ENCODE measurements around the gene NEK6.

Gene NEK6

DNA sequence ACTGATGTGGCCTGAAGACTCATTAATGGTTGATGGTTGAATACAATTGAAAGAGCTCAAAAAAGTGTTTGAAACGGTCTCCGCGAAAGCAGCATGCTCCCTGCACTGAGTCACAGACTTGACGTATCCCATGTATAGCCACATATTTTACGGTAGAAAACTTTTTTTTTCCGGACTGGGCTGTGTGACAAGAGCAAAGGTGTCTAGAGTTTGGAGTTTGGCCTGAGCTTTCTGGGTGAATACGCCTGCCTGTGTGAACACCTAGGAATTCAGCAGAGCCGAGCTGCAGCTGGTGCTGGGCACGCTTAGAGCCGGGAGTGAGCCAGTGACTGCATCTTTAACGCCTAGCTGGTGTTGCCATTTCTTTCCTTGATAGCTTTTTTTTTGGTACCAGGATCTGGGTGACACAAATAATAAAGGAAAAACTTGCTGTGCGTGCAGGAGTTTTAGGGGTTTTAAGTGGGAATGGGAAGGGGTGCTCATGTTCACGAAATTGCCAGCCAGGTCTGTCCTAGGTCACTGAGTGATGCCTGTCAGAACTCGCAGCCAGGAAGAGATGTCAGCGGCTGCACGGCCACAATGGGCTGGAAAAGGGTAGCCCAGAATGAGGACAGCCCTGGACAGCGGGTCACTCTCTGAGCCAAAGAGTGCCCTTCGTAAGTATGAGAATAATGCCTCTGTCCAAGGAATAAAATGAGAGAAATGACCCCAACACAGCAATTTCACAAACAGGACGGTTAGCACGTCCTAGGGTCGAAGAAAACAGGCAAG is 105.8 kb downstream of the NEK6 start:
- Histone ChIP-seq H3K27me3 (ENCODE audit: insufficient read depth, low read length) (no peaks in the 10 kb centered on the region), H3K36me3 (ENCODE audit: insufficient read depth, low read length) (no peaks in the 10 kb centered on the region; the same call in 1 of the 2 replicates), H3K4me3 (ENCODE audit: low read length) (no peak overlapping the region), H3K9me3 (ENCODE audit: insufficient read depth, low read depth, low read length) (no peaks in the 10 kb centered on the region), H3K9ac (ENCODE audit: low read depth, low read length) (no peak overlapping the region), H3K4me1 (ENCODE audit: insufficient read depth, low read length) (no peaks in the 10 kb centered on the region), H3K27ac (ENCODE audit: low read depth, low read length) (no peak overlapping the region)
- 92% methylated on average over 21 of the region's 21 CpGs for WGBS

DNA sequence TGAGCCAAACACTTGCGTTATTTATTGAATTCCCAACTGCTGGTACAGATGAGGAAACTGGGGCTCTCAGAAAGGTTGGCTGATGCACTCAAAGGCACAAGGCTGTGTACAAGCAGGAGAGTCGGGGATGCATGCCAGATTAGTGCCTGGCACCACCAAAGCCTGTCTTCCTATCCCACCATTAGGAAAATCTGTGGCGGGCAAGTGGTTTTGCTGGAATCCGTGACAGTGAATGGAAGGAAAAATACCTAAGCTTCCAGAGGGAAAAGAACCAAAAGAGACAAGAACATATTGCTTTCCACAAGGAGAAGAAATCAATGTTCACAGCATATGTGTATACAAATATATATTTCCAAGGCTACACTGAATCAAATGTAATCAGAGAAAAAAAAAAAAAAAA is 106.4 kb downstream of the NEK6 start:
- no peaks in the 10 kb centered on the region for H3K27me3 ChIP-seq (ENCODE audit: insufficient read depth, low read length)
- no peak overlapping the region for H3K27ac ChIP-seq (ENCODE audit: low read depth, low read length)
- 97% methylated on average over 3 of the region's 4 CpGs for WGBS
- no peaks in the 10 kb centered on the region for H3K4me1 ChIP-seq (ENCODE audit: insufficient read depth, low read length)
- H3K36me3 ChIP-seq (ENCODE audit: insufficient read depth, low read length): no peaks in the 10 kb centered on the region; the same call in 1 of the 2 replicates
- no peak overlapping the region for H3K4me3 ChIP-seq (ENCODE audit: low read length)
- no peaks in the 10 kb centered on the region for H3K9me3 ChIP-seq (ENCODE audit: insufficient read depth, low read depth, low read length)
- no peak overlapping the region for H3K9ac ChIP-seq (ENCODE audit: low read depth, low read length)

DNA sequence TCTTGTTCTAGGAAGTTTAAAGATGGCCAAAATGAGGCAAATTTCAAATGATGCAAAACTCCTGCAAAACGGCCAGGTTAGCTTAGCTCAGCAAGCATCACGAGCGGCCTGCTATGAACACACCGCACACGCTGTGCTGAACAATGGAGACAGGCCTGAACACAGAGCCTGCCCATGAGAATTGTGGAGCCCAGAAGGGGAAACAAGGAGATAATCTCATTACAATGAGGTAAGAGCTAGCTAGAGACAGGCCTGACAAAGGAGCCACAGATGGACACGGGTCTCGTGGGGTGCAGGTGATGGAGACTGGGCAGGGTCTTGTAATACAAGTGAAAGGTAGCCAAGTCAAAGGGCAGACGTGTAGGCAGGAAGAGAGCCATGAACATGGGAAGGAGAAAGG is 107.3 kb downstream of the NEK6 start:
- Histone ChIP-seq H3K9me3 (ENCODE audit: insufficient read depth, low read depth, low read length) (no peaks in the 10 kb centered on the region), H3K4me1 (ENCODE audit: insufficient read depth, low read length) (no peaks in the 10 kb centered on the region), H3K9ac (ENCODE audit: low read depth, low read length) (no peak overlapping the region), H3K4me3 (ENCODE audit: low read length) (no peak overlapping the region), H3K27me3 (ENCODE audit: insufficient read depth, low read length) (no peaks in the 10 kb centered on the region), H3K27ac (ENCODE audit: low read depth, low read length) (no peak overlapping the region), H3K36me3 (ENCODE audit: insufficient read depth, low read length) (no peaks in the 10 kb centered on the region; the same call in 1 of the 2 replicates)
- 95% methylated on average over 8 of the region's 8 CpGs for WGBS

GRCh38 chr9:124366476-124367220 is 108.9 kb downstream of the NEK6 start:
- Histone ChIP-seq H3K27me3 (ENCODE audit: insufficient read depth, low read length) (no peaks in the 10 kb centered on the region), H3K27ac (ENCODE audit: low read depth, low read length) (no peak overlapping the region), H3K4me1 (ENCODE audit: insufficient read depth, low read length) (peaks cover 9% of the 10 kb centered on the region), H3K9ac (ENCODE audit: low read depth, low read length) (no peak overlapping the region), H3K36me3 (ENCODE audit: insufficient read depth, low read length) (no peaks in the 10 kb centered on the region; the same call in 1 of the 2 replicates), H3K4me3 (ENCODE audit: low read length) (no peak overlapping the region), H3K9me3 (ENCODE audit: insufficient read depth, low read depth, low read length) (no peaks in the 10 kb centered on the region)
- WGBS: 95% methylated on average over 10 of the region's 10 CpGs

DNA sequence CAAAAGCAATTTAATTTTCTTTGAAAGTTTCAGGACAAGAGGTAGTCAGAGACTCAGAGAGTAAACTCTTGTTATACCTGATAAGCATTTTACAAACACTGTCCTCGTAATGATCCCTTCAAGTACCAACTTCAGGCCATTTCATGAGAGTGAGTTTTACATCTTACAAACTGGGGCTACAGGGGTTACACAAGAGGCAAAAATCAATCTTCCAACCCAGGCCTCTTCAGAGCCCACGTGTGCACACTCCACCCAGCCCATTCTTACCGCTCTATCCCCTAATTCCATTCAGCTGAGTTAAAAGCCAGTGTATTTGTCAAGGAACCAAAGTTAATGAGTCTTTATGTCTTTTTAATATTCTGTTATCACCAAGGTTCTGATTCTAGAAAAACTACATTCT is 110.9 kb downstream of the NEK6 start:
- WGBS: 92% methylated on average over 3 of the region's 3 CpGs

DNA sequence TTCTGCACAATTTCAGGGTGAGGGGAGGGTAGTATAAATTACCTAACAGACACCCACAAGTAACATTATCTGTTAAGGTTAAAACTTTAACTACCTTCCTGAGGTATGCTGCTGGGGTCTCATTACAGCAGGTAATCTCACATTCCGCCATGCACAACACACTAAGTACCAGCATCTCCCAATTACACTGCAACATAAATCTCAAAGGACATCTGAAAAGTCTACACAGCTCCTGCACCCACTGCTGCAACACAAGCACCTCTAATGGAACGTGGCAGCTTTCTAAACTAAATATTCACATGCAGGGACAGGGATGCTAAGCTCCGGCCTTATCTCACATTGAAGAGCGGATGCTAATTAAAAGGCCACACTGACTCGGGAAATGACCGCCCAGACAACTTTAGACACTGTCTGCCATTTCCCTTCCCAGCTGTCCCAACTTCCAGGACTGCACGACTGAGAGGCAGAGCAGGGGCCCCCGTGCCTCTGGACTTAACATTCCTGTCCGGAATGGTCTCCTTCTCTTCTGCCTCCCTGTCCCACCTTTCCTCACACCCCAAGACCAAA is 111.6 kb downstream of the NEK6 start:
- peaks cover 6% of the 10 kb centered on the region; the same call in 1 of the 2 replicates for H3K36me3 ChIP-seq (ENCODE audit: insufficient read depth, low read length)
- no peak overlapping the region for H3K9ac ChIP-seq (ENCODE audit: low read depth, low read length)
- peaks cover 11% of the 10 kb centered on the region for H3K4me1 ChIP-seq (ENCODE audit: insufficient read depth, low read length)
- WGBS: 88% methylated on average over 9 of the region's 9 CpGs
- H3K27me3 ChIP-seq (ENCODE audit: insufficient read depth, low read length): no peaks in the 10 kb centered on the region
- H3K9me3 ChIP-seq (ENCODE audit: insufficient read depth, low read depth, low read length): peaks cover 4% of the 10 kb centered on the region; the same call in 1 of the 2 replicates
- H3K27ac ChIP-seq (ENCODE audit: low read depth, low read length): no peak overlapping the region
- no peak overlapping the region for H3K4me3 ChIP-seq (ENCODE audit: low read length)

More for the DNA sequence above, 110.9 kb downstream of the NEK6 start:
- no peak overlapping the region for H3K4me3 ChIP-seq (ENCODE audit: low read length)
- H3K9me3 ChIP-seq (ENCODE audit: insufficient read depth, low read depth, low read length): no peaks in the 10 kb centered on the region
- H3K4me1 ChIP-seq (ENCODE audit: insufficient read depth, low read length): peaks cover 11% of the 10 kb centered on the region
- peaks cover under 1% of the 10 kb centered on the region; the same call in 1 of the 2 replicates for H3K36me3 ChIP-seq (ENCODE audit: insufficient read depth, low read length)
- H3K27me3 ChIP-seq (ENCODE audit: insufficient read depth, low read length): no peaks in the 10 kb centered on the region
- H3K27ac ChIP-seq (ENCODE audit: low read depth, low read length): no peak overlapping the region
- no peak overlapping the region for H3K9ac ChIP-seq (ENCODE audit: low read depth, low read length)

DNA sequence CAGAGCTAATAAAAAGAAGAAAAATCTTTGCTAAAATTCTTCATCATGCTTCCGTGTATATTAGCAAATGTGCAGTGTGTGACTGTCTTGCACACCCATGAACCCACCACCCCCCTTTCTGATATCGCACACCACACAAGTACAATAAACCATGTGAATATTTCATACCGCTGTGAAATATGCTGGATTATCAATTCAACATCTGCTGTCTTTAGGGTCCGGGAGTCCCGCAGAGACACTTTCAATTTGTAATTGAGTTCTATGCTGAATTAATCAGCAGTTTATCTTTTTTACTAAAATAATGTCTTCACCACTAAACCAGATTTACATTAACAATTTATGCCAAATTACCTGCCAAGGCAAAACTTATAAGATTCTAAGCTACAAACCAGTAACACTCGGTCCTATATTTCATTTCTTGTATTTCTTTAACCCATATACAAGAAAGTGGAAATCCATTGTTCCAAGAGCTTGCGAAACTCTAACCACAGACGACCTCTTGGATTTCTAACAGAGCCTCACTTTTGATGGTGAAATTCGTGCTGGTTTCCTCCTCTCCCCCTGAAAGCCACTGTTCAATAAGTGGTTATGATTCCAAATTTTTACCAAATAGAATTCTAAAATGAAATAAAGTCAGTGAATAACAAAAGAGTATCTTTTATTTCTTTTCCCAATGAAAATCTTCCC is 113.3 kb downstream of the NEK6 start:
- H3K36me3 ChIP-seq (ENCODE audit: insufficient read depth, low read length): peaks cover 18% of the 10 kb centered on the region
- no peak overlapping the region for H3K9ac ChIP-seq (ENCODE audit: low read depth, low read length)
- H3K4me1 ChIP-seq (ENCODE audit: insufficient read depth, low read length): peaks cover 11% of the 10 kb centered on the region
- WGBS: 88% methylated on average over 8 of the region's 9 CpGs
- no peak overlapping the region for H3K4me3 ChIP-seq (ENCODE audit: low read length)
- no peaks in the 10 kb centered on the region for H3K27me3 ChIP-seq (ENCODE audit: insufficient read depth, low read length)
- H3K9me3 ChIP-seq (ENCODE audit: insufficient read depth, low read depth, low read length): peaks cover 6% of the 10 kb centered on the region; the same call in 1 of the 2 replicates
- H3K27ac ChIP-seq (ENCODE audit: low read depth, low read length): no peak overlapping the region; the same call in 1 of the 2 replicates

GRCh38 chr9:124372038-124372437 is 114.3 kb downstream of the NEK6 start:
- H3K36me3 ChIP-seq (ENCODE audit: insufficient read depth, low read length): peaks cover 22% of the 10 kb centered on the region
- peaks cover 11% of the 10 kb centered on the region for H3K4me1 ChIP-seq (ENCODE audit: insufficient read depth, low read length)
- H3K4me3 ChIP-seq (ENCODE audit: low read length): no peak overlapping the region
- no peak overlapping the region for H3K27ac ChIP-seq (ENCODE audit: low read depth, low read length)
- no peak overlapping the region for H3K9ac ChIP-seq (ENCODE audit: low read depth, low read length)
- no peaks in the 10 kb centered on the region for H3K27me3 ChIP-seq (ENCODE audit: insufficient read depth, low read length)
- peaks cover 6% of the 10 kb centered on the region; the same call in 1 of the 2 replicates for H3K9me3 ChIP-seq (ENCODE audit: insufficient read depth, low read depth, low read length)

DNA sequence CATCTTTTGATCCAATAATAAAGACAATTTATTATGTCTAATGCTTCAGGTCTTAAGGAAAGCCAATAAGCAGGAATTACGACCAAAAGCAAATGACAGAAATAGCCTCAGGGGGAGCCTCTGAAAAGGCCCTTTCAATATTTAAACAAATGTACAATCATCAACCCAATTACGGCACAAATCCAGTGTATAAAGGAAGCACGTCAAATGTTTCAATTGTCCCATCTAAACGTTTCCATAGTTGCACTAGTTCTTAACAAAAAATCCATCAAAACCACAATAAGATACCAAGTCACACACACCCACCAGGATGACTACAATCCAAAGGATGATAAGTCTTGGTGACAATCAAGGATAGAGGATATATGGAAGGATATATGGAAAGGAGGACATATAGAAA is 115.6 kb downstream of the NEK6 start:
- peaks cover 11% of the 10 kb centered on the region for H3K4me1 ChIP-seq (ENCODE audit: insufficient read depth, low read length)
- H3K9me3 ChIP-seq (ENCODE audit: insufficient read depth, low read depth, low read length): peaks cover 6% of the 10 kb centered on the region; the same call in 1 of the 2 replicates
- no peak overlapping the region for H3K4me3 ChIP-seq (ENCODE audit: low read length)
- peaks cover 22% of the 10 kb centered on the region for H3K36me3 ChIP-seq (ENCODE audit: insufficient read depth, low read length)
- H3K27ac ChIP-seq (ENCODE audit: low read depth, low read length): no peak overlapping the region
- H3K9ac ChIP-seq (ENCODE audit: low read depth, low read length): no peak overlapping the region
- H3K27me3 ChIP-seq (ENCODE audit: insufficient read depth, low read length): no peaks in the 10 kb centered on the region
- WGBS: 94% methylated on average over 4 of the region's 4 CpGs

DNA sequence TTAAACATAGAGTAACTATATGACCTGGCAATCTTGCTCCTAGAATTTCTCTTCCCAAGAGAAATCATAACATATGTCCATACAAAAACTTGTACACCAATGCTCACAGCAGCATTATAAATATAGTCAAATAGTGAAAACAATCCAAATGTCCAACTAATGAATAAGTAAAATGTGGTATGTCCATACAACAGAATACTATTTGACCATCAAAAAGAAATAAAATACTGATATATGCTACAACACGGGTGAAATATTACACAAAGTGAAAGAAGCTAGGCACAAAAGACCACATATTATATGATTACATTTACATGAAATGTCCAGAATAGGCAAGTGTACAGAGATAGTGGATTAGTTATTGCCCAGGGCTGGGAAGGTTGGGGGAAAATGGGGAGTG is 116.1 kb downstream of the NEK6 start:
- 100% methylated on average over 1 of the region's 1 CpG for WGBS
- no peak overlapping the region for H3K4me3 ChIP-seq (ENCODE audit: low read length)
- no peaks in the 10 kb centered on the region for H3K27me3 ChIP-seq (ENCODE audit: insufficient read depth, low read length)
- no peak overlapping the region for H3K27ac ChIP-seq (ENCODE audit: low read depth, low read length)
- H3K36me3 ChIP-seq (ENCODE audit: insufficient read depth, low read length): peaks cover 22% of the 10 kb centered on the region
- no peak overlapping the region for H3K9ac ChIP-seq (ENCODE audit: low read depth, low read length)
- H3K4me1 ChIP-seq (ENCODE audit: insufficient read depth, low read length): peaks cover 11% of the 10 kb centered on the region
- peaks cover 6% of the 10 kb centered on the region; the same call in 1 of the 2 replicates for H3K9me3 ChIP-seq (ENCODE audit: insufficient read depth, low read depth, low read length)

Data from HUES64 (cell line).